Fibroblast of peridontal ligament (primary cell): ENCODE measurements around the gene UROS.
A peak's percentile ranks its signal among the peaks of the same experiment; 100 is the strongest.

ENCODE experiments used
- DNase-seq: peaks from one replicate; pipeline ENCODE4 v3.0.0-alpha.2; 2010; ENCODE audit errors: extremely low read depth

Gene UROS

GRCh38 chr10:125822878-125823662 is at the start of gene UROS, which contains the start of gene BCCIP:
Gene UROS, minus strand, starts transcription at chr10:125823258. Its CDS starts 6,759 bp downstream, at chr10:125816499.
Gene BCCIP, plus strand, starts transcription at chr10:125823546. Its CDS starts 12 bp downstream, at chr10:125823558.
- peak; percentile 90 for DNase-seq

GRCh38 chr10:125871338-125871737 is 48.3 kb upstream of the UROS start:
- DNase-seq: peak; percentile 73

- DNase-seq: peak; percentile 72
Observed at GRCh38 chr10:125868372-125868975, 45.4 kb upstream of the UROS start.

- DNase-seq: no peak
Observed at GRCh38 chr10:125866421-125867029, 43.5 kb upstream of the UROS start.

GRCh38 chr10:125865120-125865519 is 42.1 kb upstream of the UROS start:
- DNase-seq: no peak

GRCh38 chr10:125859128-125859817 is 36.2 kb upstream of the UROS start:
- DNase-seq: no peak

GRCh38 chr10:125857185-125857760 is 34.2 kb upstream of the UROS start:
- no peak for DNase-seq

- no peak for DNase-seq
Observed at GRCh38 chr10:125852487-125852886, 29.4 kb upstream of the UROS start.

GRCh38 chr10:125850766-125851731 is 28.0 kb upstream of the UROS start:
- DNase-seq: no peak

- no peak for DNase-seq
Observed at GRCh38 chr10:125849448-125849847, 26.4 kb upstream of the UROS start.

- no peak for DNase-seq
Observed at GRCh38 chr10:125848857-125849256, 25.8 kb upstream of the UROS start.

- DNase-seq: no peak
Observed at GRCh38 chr10:125848371-125848770, 25.3 kb upstream of the UROS start.

- no peak for DNase-seq
Observed at GRCh38 chr10:125846894-125847293, 23.8 kb upstream of the UROS start.

- no peak for DNase-seq
Observed at GRCh38 chr10:125845617-125846016, 22.6 kb upstream of the UROS start.

- DNase-seq: no peak
Observed at GRCh38 chr10:125844751-125845221, 21.7 kb upstream of the UROS start.

GRCh38 chr10:125843603-125844329 is 20.7 kb upstream of the UROS start:
- DNase-seq: no peak

- peak; percentile 17 for DNase-seq
Observed at GRCh38 chr10:125840955-125841354, 17.9 kb upstream of the UROS start.

- DNase-seq: no peak
Observed at GRCh38 chr10:125840406-125840805, 17.3 kb upstream of the UROS start.

GRCh38 chr10:125838802-125839575 is 15.9 kb upstream of the UROS start:
- DNase-seq: no peak
